SJCRH30 (cell line): ENCODE data around the gene CYP46A1. TPM values are rescaled to one million over a fixed set of nuclear protein-coding genes. Genes with fewer than 3 reads are reported as not detected.

ENCODE experiments used
- DNase-seq, 2 experiments: peaks; one replicate each; pipeline ENCODE4 v3.0.0-alpha.2; 2015 to 2020
- H3K27ac ChIP-seq: fragments of 250-450 bp; sonication (Bioruptor Pico); 2 replicates; pipeline ENCODE4 v1.5.1; 2020; ENCODE audit warnings: mild to moderate bottlenecking, moderate library complexity
- H3K27me3 ChIP-seq: fragments of 250-450 bp; sonication (Bioruptor Pico); 2 replicates; pipeline ENCODE4 v1.5.1; 2020; ENCODE audit warnings: mild to moderate bottlenecking, moderate library complexity
- H3K36me3 ChIP-seq: fragments of 250-450 bp; sonication (Bioruptor Pico); 2 replicates; pipeline ENCODE4 v1.5.1; 2020; ENCODE audit warnings: mild to moderate bottlenecking, moderate library complexity
- H3K4me1 ChIP-seq: fragments of 250-450 bp; sonication (Bioruptor Pico); 2 replicates; pipeline ENCODE4 v1.5.1; 2020; ENCODE audit warnings: mild to moderate bottlenecking, moderate library complexity
- H3K4me3 ChIP-seq: fragments of 250-450 bp; sonication (Bioruptor Pico); 2 replicates; pipeline ENCODE4 v1.5.1; 2020; ENCODE audit warnings: mild to moderate bottlenecking, moderate library complexity
- H3K9me3 ChIP-seq: fragments of 250-450 bp; sonication (Bioruptor Pico); replicated peaks from 2 replicates; pipeline ENCODE4 v1.5.1; 2020; ENCODE audit warnings: mild to moderate bottlenecking, moderate library complexity
- total RNA-seq: library from RNA; depleted of rRNA; stranded (reverse); fragments of >200 nt; shearing (Covaris generic); gene quantifications from 2 replicates; pipeline ENCODE4 v1.2.3, GENCODE V29; 2014

Gene CYP46A1
- total RNA-seq, 1 experiment from 2014 or later: 0.10 TPM

DNA sequence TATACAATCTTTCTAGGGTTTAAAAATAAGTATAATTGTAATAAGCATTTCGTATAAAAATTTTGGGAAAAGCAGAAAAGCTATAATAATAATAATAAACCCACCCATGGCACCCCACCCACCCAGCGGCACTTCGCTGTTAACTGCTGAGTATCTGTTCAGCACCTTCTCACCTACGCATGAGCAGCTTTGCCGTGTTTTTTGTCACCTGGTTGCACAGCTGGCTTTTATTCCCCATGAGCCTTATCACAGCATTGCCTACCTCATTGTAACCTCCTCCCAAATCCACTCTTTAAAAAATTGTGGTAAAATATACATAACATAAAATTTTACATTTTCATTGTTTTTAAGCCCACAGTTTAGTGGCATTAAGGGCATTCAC lies 34.7 kb downstream of the CYP46A1 start:
- no peaks in the 10 kb centered on the region for H3K36me3 ChIP-seq
- no peaks in the 10 kb centered on the region for H3K9me3 ChIP-seq
- no peak for DNase-seq
- H3K27me3 ChIP-seq: no peaks in the 10 kb centered on the region
- no peaks in the 10 kb centered on the region for H3K4me1 ChIP-seq
- H3K4me3 ChIP-seq: no peak overlapping the region
- H3K27ac ChIP-seq: no peak overlapping the region

DNA sequence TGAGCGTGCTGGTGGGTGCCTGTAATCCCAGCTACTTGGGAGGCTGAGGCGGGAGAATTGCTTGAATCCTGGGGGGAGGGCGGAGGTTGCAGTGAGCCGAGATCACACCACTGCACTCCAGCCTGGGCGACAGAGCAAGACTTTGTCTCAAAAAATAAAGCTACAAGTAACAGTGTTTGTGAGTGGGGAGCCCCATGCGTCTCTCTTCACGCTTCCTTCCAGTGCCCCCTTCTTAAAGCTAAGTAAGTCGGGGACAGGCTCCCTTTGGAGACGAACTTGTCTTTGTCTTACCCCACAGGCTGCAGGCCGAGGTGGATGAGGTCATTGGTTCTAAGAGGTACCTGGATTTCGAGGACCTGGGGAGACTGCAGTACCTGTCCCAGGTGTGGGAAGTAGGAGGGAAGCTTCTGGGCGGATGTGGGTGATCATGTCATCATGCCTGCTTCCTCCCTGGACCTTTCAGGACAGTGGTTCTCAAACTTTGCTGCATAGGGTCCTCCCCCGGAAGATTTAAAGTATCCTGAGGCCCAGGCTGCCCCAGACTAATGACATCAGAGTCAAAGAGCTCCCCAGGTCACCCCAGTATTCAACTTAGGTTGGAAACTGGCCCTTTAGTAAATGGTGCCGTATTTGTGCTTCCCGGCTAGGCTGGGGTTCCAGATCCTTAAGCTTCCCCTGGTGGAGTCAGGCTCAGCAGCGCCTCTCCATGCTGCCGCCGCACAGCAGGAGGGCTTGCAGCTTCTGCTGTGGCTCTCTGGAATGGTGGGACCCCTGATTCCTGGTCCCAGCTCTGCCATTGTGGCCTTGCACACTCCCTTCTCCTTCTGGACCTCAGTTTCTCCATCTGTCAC lies 37.1 kb downstream of the CYP46A1 start:
- Histone ChIP-seq H3K4me1 (no peaks in the 10 kb centered on the region), H3K9me3 (no peaks in the 10 kb centered on the region), H3K27ac (no peak overlapping the region), H3K27me3 (no peaks in the 10 kb centered on the region), H3K36me3 (no peaks in the 10 kb centered on the region), H3K4me3 (no peak overlapping the region)
- no peak for DNase-seq

GRCh38 chr14:99721792-99722516 lies 37.9 kb downstream of the CYP46A1 start:
- no peaks in the 10 kb centered on the region for H3K27me3 ChIP-seq

GRCh38 chr14:99722741-99723140 lies 38.6 kb downstream of the CYP46A1 start:
- H3K27ac ChIP-seq: no peak overlapping the region
- no peaks in the 10 kb centered on the region for H3K27me3 ChIP-seq
- no peak for DNase-seq
- no peaks in the 10 kb centered on the region for H3K9me3 ChIP-seq
- H3K36me3 ChIP-seq: no peaks in the 10 kb centered on the region
- no peaks in the 10 kb centered on the region for H3K4me1 ChIP-seq
- no peak overlapping the region for H3K4me3 ChIP-seq

More at GRCh38 chr14:99721792-99722516, 37.9 kb downstream of the CYP46A1 start:
- no peaks in the 10 kb centered on the region for H3K36me3 ChIP-seq
- H3K4me1 ChIP-seq: no peaks in the 10 kb centered on the region
- DNase-seq: no peak
- no peak overlapping the region for H3K27ac ChIP-seq
- H3K4me3 ChIP-seq: no peak overlapping the region
- no peaks in the 10 kb centered on the region for H3K9me3 ChIP-seq

- no peak for DNase-seq
- no peaks in the 10 kb centered on the region for H3K9me3 ChIP-seq
- H3K4me3 ChIP-seq: no peak overlapping the region
- no peaks in the 10 kb centered on the region for H3K36me3 ChIP-seq
- no peaks in the 10 kb centered on the region for H3K27me3 ChIP-seq
- no peak overlapping the region for H3K27ac ChIP-seq
- H3K4me1 ChIP-seq: no peaks in the 10 kb centered on the region
Measured at GRCh38 chr14:99724196-99724891, 40.2 kb downstream of the CYP46A1 start.

DNA sequence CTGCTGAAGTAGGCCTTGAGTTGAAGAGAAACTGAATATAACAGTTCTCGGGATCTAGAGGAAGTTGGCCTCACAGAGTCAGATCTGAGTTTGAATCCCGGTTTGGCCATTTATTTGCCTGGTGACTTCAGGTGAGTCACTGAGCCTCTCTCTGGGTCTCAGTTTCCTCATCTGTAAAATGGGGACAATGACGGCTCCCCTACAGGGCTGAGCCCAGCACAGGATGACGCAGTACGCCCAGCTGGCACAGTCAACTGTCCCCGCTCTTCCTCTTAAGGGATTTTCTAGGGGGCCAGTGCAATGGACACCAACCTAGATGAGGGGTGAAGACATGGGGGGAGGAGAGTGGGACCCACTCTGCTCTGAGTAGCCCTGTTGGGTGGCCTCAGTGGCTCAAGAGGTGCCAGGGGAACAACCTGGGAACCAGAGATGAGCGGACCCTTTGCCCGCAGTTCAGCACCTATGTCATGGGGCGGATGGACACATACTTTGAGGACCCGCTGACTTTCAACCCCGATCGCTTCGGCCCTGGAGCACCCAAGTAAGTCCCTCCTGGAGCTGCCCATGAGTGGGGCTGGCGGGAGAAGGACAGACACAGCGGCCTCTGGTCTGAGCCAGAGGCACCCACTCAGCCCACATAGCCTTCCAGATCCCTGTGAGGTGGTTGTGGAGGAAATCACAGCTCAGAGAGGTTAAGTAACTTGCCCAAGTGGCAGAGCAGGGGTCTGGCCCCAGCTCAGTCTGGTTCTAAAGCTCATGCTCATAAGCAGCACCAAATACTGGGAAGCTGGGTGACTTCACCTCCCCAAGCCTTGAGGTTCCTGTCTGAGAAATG lies 41.1 kb downstream of the CYP46A1 start:
- no peak overlapping the region for H3K27ac ChIP-seq
- H3K9me3 ChIP-seq: no peaks in the 10 kb centered on the region
- no peaks in the 10 kb centered on the region for H3K36me3 ChIP-seq
- H3K4me3 ChIP-seq: no peak overlapping the region
- no peak for DNase-seq
- H3K27me3 ChIP-seq: no peaks in the 10 kb centered on the region
- H3K4me1 ChIP-seq: no peaks in the 10 kb centered on the region

- H3K36me3 ChIP-seq: no peaks in the 10 kb centered on the region
- no peak overlapping the region for H3K27ac ChIP-seq
- no peaks in the 10 kb centered on the region for H3K9me3 ChIP-seq
- H3K4me3 ChIP-seq: no peak overlapping the region
- peaks cover 4% of the 10 kb centered on the region for H3K27me3 ChIP-seq
- peak in 1 of 2 experiments; percentile 1 for DNase-seq
- H3K4me1 ChIP-seq: peaks cover 3% of the 10 kb centered on the region; the same call in 1 of the 2 replicates
Measured at GRCh38 chr14:99725774-99726537, 41.9 kb downstream of the CYP46A1 start.

DNA sequence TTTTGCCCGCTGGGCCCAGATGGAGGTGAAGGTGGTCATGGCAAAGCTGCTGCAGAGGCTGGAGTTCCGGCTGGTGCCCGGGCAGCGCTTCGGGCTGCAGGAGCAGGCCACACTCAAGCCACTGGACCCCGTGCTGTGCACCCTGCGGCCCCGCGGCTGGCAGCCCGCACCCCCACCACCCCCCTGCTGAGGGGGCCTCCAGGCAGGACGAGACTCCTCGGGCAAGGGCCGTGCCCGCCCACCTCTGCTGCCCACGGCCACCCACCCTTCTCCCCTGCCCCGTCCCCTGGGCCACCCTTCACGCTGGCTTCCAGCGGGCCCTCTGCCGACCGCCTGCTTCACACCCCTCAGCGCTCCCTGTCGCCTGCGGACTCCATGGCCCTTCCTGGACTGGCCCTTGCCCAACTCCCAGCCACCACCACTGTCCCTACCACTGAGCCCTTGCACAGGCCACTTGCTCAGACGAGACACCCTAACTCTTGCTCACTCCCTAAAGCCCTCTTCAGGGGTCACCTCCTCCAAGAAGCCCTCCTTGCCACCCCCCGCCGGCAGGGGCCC lies 42.5 kb downstream of the CYP46A1 start:
- peaks cover 3% of the 10 kb centered on the region; the same call in 1 of the 2 replicates for H3K4me1 ChIP-seq
- no peaks in the 10 kb centered on the region for H3K9me3 ChIP-seq
- H3K27ac ChIP-seq: no peak overlapping the region
- no peak overlapping the region for H3K4me3 ChIP-seq
- peaks cover 10% of the 10 kb centered on the region for H3K27me3 ChIP-seq
- no peak for DNase-seq
- no peaks in the 10 kb centered on the region for H3K36me3 ChIP-seq

DNA sequence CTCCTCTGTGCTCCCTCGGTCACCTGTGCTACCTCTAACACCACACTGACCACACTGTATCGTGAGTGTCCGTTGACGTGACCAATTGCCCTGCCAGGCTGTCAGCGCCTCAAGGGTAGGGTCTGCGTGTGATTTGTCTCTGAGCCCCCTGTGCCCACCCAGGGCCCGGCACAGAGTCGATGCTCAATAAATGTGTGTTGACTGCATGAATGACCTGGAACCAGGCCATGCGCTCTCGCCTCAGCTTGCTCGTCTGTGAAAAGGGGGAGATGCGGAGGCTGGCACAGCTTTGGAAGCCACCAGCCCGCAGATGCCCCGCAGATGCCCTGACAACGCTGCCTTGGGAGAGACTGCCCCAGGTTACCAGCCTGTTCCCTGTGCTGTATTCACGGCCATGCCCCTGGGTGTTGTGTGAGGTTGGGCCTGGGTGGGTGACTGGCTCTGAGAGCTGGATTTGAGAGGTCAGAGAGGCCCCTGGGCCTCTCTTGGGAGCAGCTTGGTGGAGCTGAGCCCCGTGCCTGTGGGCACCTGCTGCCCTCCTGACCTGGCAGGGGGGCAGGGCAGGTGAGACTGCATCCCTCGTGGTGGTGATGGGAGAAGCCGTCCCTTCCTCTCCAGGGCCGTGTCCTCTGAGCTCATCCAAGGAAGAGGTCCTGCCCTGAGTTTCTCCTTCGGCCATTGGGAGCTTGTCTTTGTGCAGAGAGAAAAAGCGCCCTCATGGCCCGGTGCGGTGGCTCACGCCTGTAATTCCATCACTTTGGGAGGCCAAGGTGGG lies 43.2 kb downstream of the CYP46A1 start:
- peaks cover 8% of the 10 kb centered on the region; the same call in 1 of the 2 replicates for H3K4me1 ChIP-seq
- DNase-seq: peak in 1 of 2 experiments; percentile 1
- H3K36me3 ChIP-seq: no peaks in the 10 kb centered on the region
- no peak overlapping the region for H3K4me3 ChIP-seq
- H3K27me3 ChIP-seq: peaks cover 15% of the 10 kb centered on the region
- H3K9me3 ChIP-seq: no peaks in the 10 kb centered on the region
- H3K27ac ChIP-seq: no peak overlapping the region

GRCh38 chr14:99728231-99728920 lies 44.3 kb downstream of the CYP46A1 start:
- peak in 1 of 2 experiments; percentile 2 for DNase-seq
- H3K27ac ChIP-seq: no peak overlapping the region

GRCh38 chr14:99728981-99729451 lies 44.9 kb downstream of the CYP46A1 start:
- no peaks in the 10 kb centered on the region for H3K9me3 ChIP-seq
- no peak overlapping the region for H3K27ac ChIP-seq
- peaks cover 8% of the 10 kb centered on the region; the same call in 1 of the 2 replicates for H3K4me1 ChIP-seq
- DNase-seq: no peak
- H3K36me3 ChIP-seq: no peaks in the 10 kb centered on the region
- H3K4me3 ChIP-seq: no peak overlapping the region
- peaks cover 31% of the 10 kb centered on the region for H3K27me3 ChIP-seq

More at GRCh38 chr14:99728231-99728920, 44.3 kb downstream of the CYP46A1 start:
- H3K36me3 ChIP-seq: no peaks in the 10 kb centered on the region
- peaks cover 26% of the 10 kb centered on the region for H3K27me3 ChIP-seq
- H3K9me3 ChIP-seq: no peaks in the 10 kb centered on the region
- H3K4me3 ChIP-seq: no peak overlapping the region
- peaks cover 8% of the 10 kb centered on the region; the same call in 1 of the 2 replicates for H3K4me1 ChIP-seq
